HTR-8/SVneo (cell line): Measurements from ENCODE around the gene POLD4.
A peak's percentile ranks its signal among the peaks of the same experiment; 100 is the strongest.
"Not testable (repeated sequence)": the region's sequence is repeated elsewhere in the genome, so short reads cannot be mapped to it uniquely, and the experiment has no call there.

ENCODE experiments used
- DNase-seq: peaks from one replicate; pipeline ENCODE4 v3.0.0; 2011; ENCODE audit warnings: low spot score, mixed read lengths; ENCODE audit not compliant: insufficient read length
- FAIRE-seq: peaks from 2 replicates; lab custom pipeline; 2011; peaks lifted over from hg19 to GRCh38; lab: Jason Lieb, UNC

The POLD4 gene

GRCh38 chr11:67353317-67354074, at the start of gene POLD4:
Gene POLD4, minus strand, starts transcription at chr11:67353546. Its CDS starts 147 bp downstream, at chr11:67353399.
- peak; percentile 99 for DNase-seq

GRCh38 chr11:67403085-67403484, 49.7 kb upstream of the POLD4 start:
- not testable (repeated sequence) for FAIRE-seq, DNase-seq

More at GRCh38 chr11:67353317-67354074, at the start of gene POLD4:
- peak; percentile 96 for FAIRE-seq

GRCh38 chr11:67402192-67402839, 49.0 kb upstream of the POLD4 start:
- not testable (repeated sequence) for FAIRE-seq, DNase-seq

GRCh38 chr11:67401495-67402191, 48.3 kb upstream of the POLD4 start, which contains the start of gene PPP1CA:
Gene PPP1CA, minus strand, starts transcription at chr11:67401858. Its CDS starts 76 bp downstream, at chr11:67401782.
- FAIRE-seq = peak; percentile 98

GRCh38 chr11:67400942-67401494, 47.7 kb upstream of the POLD4 start:
- no peak for FAIRE-seq
- DNase-seq = no peak

More at GRCh38 chr11:67401495-67402191, 48.3 kb upstream of the POLD4 start, which contains the start of gene PPP1CA:
- peak; percentile 97 for DNase-seq

- DNase-seq (no peak), FAIRE-seq (peak; percentile 72)
These were observed 47.0 kb upstream of the POLD4 start for GRCh38 chr11:67400251-67400941.

- DNase-seq (no peak), FAIRE-seq (no peak)
These were observed 45.6 kb upstream of the POLD4 start for GRCh38 chr11:67398661-67399563.

GRCh38 chr11:67397986-67398660, 44.8 kb upstream of the POLD4 start:
- no peak for FAIRE-seq

GRCh38 chr11:67397536-67397935, 44.2 kb upstream of the POLD4 start:
- FAIRE-seq (no peak), DNase-seq (no peak)

More at GRCh38 chr11:67397986-67398660, 44.8 kb upstream of the POLD4 start:
- no peak for DNase-seq

- DNase-seq (no peak), FAIRE-seq (no peak)
These were observed 43.4 kb upstream of the POLD4 start for GRCh38 chr11:67396587-67397389.

GRCh38 chr11:67396259-67396581, 42.9 kb upstream of the POLD4 start:
- DNase-seq (no peak), FAIRE-seq (no peak)

- DNase-seq = no peak
- FAIRE-seq = no peak
These were observed 42.4 kb upstream of the POLD4 start for GRCh38 chr11:67395555-67396258.

GRCh38 chr11:67393990-67394389, 40.6 kb upstream of the POLD4 start:
- FAIRE-seq (no peak), DNase-seq (no peak)

GRCh38 chr11:67393437-67393836, 40.1 kb upstream of the POLD4 start:
- DNase-seq = no peak
- no peak for FAIRE-seq

- FAIRE-seq (peak; percentile 72), DNase-seq (no peak)
These were observed 38.9 kb upstream of the POLD4 start for GRCh38 chr11:67392183-67392715.

- DNase-seq (peak; percentile 100), FAIRE-seq (peak; percentile 95)
These were observed 38.2 kb upstream of the POLD4 start, which contains the start of gene RAD9A for GRCh38 chr11:67391304-67392182. Gene RAD9A, plus strand, starts transcription at chr11:67391986. Its CDS starts 59 bp downstream, at chr11:67392045.
